Measurements from ENCODE around the gene LAMTOR5. TPM values are rescaled to one million over a fixed set of nuclear protein-coding genes. Genes with fewer than 3 reads are reported as not detected.

LAMTOR5 gene
- total and polyA plus RNA-seq, 2 of the 13 experiments (the other 11 are each of a cell fraction or from before 2014, with no cell fraction given) = 96.7 to 400 TPM

GRCh38 chr1:110407260-110408210 lies at the start of gene LAMTOR5 (continued):
- no peak for TF ChIP-seq KAT2B (IDR thresholded peaks at IDR 0.05; ENCODE audit: borderline replicate concordance, low read depth, low read length)
- TF ChIP-seq ZNF354B (CRISPR knock-in tag; IDR thresholded peaks at IDR 0.05) = peak; percentile 51; the same call in 1 of the 2 replicates
- TF ChIP-seq HMG20A (CRISPR knock-in tag; IDR thresholded peaks at IDR 0.05; ENCODE audit: borderline replicate concordance) = no peak; the same call in 1 of the 2 replicates
- TF ChIP-seq PRMT3 (CRISPR knock-in tag; IDR thresholded peaks at IDR 0.05; ENCODE audit: borderline replicate concordance, low read depth) = peak; percentile 90; the same call in 1 of the 2 replicates
- 0 out of 2 replicates have a peak, but pooled peaks have one; percentile 44 for TF ChIP-seq NCOA5 (CRISPR knock-in tag; IDR thresholded peaks at IDR 0.05)
- TF ChIP-seq ATF3 (CRISPR knock-in tag; IDR thresholded peaks at IDR 0.05) = no peak
- TF ChIP-seq ZNF432 (CRISPR knock-in tag; IDR thresholded peaks at IDR 0.05; ENCODE audit: borderline replicate concordance) = no peak
- peak; percentile 92 for TF ChIP-seq HNRNPLL (IDR thresholded peaks at IDR 0.05; ENCODE audit: low read depth, low read length, poor library complexity, severe bottlenecking)
- TF ChIP-seq ZNF83 (CRISPR knock-in tag; IDR thresholded peaks at IDR 0.05; ENCODE audit: borderline replicate concordance) = no peak; the same call in 1 of the 2 replicates
- TF ChIP-seq FOSL2 (CRISPR knock-in tag; IDR thresholded peaks at IDR 0.05) = peak; percentile 67
- peak; percentile 79; the same call in 1 of the 2 replicates for TF ChIP-seq NAIF1 (CRISPR knock-in tag; IDR thresholded peaks at IDR 0.05; ENCODE audit: borderline replicate concordance)
- TF ChIP-seq ZFP62 (CRISPR knock-in tag; IDR thresholded peaks at IDR 0.05) = no peak
- TF ChIP-seq ZNF431 (CRISPR knock-in tag; IDR thresholded peaks at IDR 0.05; ENCODE audit: borderline replicate concordance, low read depth) = 0 out of 2 replicates have a peak, but pooled peaks have one; percentile 31
- TF ChIP-seq MYC (CRISPR knock-in tag; IDR thresholded peaks at IDR 0.05; ENCODE audit: borderline replicate concordance) = peak; percentile 93
- TF ChIP-seq ZNF891 (CRISPR knock-in tag; IDR thresholded peaks at IDR 0.05) = peak; percentile 96
- peak; percentile 82 for TF ChIP-seq ARID5B (CRISPR knock-in tag; IDR thresholded peaks at IDR 0.05)
- peak; percentile 43 for TF ChIP-seq NCOA2 (CRISPR knock-in tag; IDR thresholded peaks at IDR 0.05)
- TF ChIP-seq ZNF503 (CRISPR knock-in tag; IDR thresholded peaks at IDR 0.05) = peak; percentile 64
- no peak for TF ChIP-seq TCF7L2 (IDR thresholded peaks at IDR 0.05; ENCODE audit: low read depth, low read length)
- no peak for TF ChIP-seq PLRG1 (conservative IDR thresholded peaks at IDR 0.05)

Data from HepG2 (cell line).